ENCODE measurements around the gene EID3.

DNA sequence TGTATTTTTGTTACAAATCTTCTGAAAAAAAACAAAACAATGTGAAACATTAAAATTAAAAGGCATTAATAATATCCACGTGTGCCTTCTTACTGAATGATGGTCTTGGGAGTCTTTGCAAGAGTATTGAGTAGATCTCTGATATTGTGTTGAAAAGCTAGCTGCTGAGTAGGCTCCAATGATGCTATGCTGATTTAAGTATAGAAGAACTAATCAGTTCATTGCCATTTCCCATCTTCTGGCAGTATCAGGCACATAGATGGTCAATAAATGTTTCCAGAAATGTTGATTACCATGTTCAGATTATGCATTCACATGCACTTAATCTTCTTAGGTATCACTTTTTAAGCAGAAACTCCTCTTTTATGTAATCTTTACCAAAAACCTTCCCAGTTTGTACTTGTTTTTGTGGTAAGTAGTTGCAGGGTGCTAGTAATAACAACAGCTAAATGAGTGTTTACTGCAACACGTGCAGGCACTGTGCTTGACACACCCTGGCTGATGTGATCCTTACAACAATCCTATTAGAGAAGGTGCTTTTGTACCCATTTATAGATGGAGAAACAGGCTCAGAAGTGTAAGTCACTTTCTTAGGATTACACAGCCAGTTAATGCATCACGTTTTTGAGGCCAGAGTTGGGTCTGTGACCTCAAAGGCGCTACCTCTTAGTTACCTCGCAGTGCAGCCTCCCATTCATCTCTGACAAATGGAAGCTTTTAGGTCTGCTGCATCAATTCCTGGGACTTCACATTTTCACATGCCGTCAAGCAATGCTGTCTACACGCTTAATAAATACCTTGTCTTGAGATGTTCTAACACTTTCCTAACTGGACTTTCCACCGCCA is 46.9 kb downstream of the EID3 start:
- no peak for TF ChIP-seq KLF16 (IDR thresholded peaks at IDR 0.05)
- TF ChIP-seq RAD51 (IDR thresholded peaks at IDR 0.05; ENCODE audit: borderline replicate concordance, low read depth): no peak
- TF ChIP-seq MAX (CRISPR knock-in tag; IDR thresholded peaks at IDR 0.05): no peak
- TF ChIP-seq SUPT5H (IDR thresholded peaks at IDR 0.05): no peak
- TF ChIP-seq RFX5 (IDR thresholded peaks at IDR 0.05; ENCODE audit: low read depth, low read length): no peak
- TF ChIP-seq FOXA1 (IDR thresholded peaks at IDR 0.05; ENCODE audit: borderline replicate concordance): no peak
- TF ChIP-seq ZBTB1 (CRISPR knock-in tag; IDR thresholded peaks at IDR 0.05; ENCODE audit: borderline replicate concordance, low read depth): no peak
- no peak for TF ChIP-seq HDAC2 (IDR thresholded peaks at IDR 0.05)
- TF ChIP-seq SOX6 (IDR thresholded peaks at IDR 0.05): no peak
